HCT116 (cell line): ENCODE data around the gene COMMD6. TPM values are rescaled to one million over a fixed set of nuclear protein-coding genes. Genes with fewer than 3 reads are reported as not detected.

Source experiments
- ATAC-seq: fragments of 200-7000 bp; cut with Tn5 transposase; 2 replicates; pipeline ENCODE4 v1.9.1; 2020; ENCODE audit warnings: mild to moderate bottlenecking, moderate library complexity
- BruUV-seq: library from RNA; stranded (reverse); fragments of 400-500 nt; replicated peaks from 2 replicates; lab custom pipeline; 2021; lab: Mats Ljungman, UMichigan
- CTCF ChIA-PET: fragments of 300-600 bp; sonication (Branson Sonifier 250); formaldehyde crosslinking; loops from one replicate; lab custom pipeline; 2021; ENCODE audit warnings: antibody characterized with exemption; lab: Charles Lee
- POLR2A ChIA-PET: fragments of 300-600, 350-600 bp; sonication (Branson Sonifier 250); formaldehyde crosslinking; loops from one replicate; lab custom pipeline; 2021; ENCODE audit warnings: antibody characterized with exemption; lab: Charles Lee
- RAD21 ChIA-PET, 2 experiments: fragments of 300-600 bp; sonication (Branson Sonifier 250); formaldehyde crosslinking; loops; one replicate each; lab custom pipeline; 2023; ENCODE audit warnings: low total read pairs in 2 of 2; ENCODE audit not compliant: uncharacterized antibody in 2 of 2, unreplicated experiment in 2 of 2, low non-redundant PET in 1 of 2; lab: Charles Lee
- DNase-seq: peaks from one replicate; pipeline ENCODE4 v3.0.0-alpha.2; 2010; ENCODE audit warnings: low read depth, low spot score
- H2AFZ ChIP-seq: fragments of 200-600 bp; shearing (Covaris generic), sonication (generic); 2 replicates; pipeline ENCODE4 v1.6.1; 2017; ENCODE audit warnings: low read depth, mixed run types, mixed read lengths, antibody characterized with exemption, low read length; ENCODE audit not compliant: poor library complexity, severe bottlenecking
- H3K27ac ChIP-seq: 2 replicates; pipeline ENCODE4 v1.5.1; 2012; ENCODE audit warnings: low read depth, low read length
- H3K27me3 ChIP-seq: fragments of 200-600 bp; sonication (generic); 2 replicates; pipeline ENCODE4 v1.6.1; 2016; ENCODE audit warnings: mixed run types, low read length, mixed read lengths; ENCODE audit not compliant: insufficient read depth
- H3K36me3 ChIP-seq, 2 experiments: fragments of 200-500 bp in 1 of 2; fragments of 200-600 bp in 1 of 2; sonication (Bioruptor generic) in 1 of 2; sonication (generic) in 1 of 2; 2 replicates each; pipeline versions ENCODE4 v1.5.1 to v1.6.1; 2014 to 2016; ENCODE audit warnings: low read length in 2 of 2, inconsistent platforms in 1 of 2, mixed read lengths in 1 of 2, mixed run types in 1 of 2; ENCODE audit not compliant: insufficient read depth in 2 of 2, control insufficient read depth in 1 of 2
- H3K4me1 ChIP-seq, 2 experiments: fragments of 200-600 bp in 1 of 2; sonication (generic) in 1 of 2; 2 replicates each; pipeline versions ENCODE4 v1.5.1 to v1.6.1; 2012 to 2017; ENCODE audit warnings: low read length in 2 of 2, inconsistent platforms in 1 of 2, mild to moderate bottlenecking in 1 of 2, mixed read lengths in 1 of 2, mixed run types in 1 of 2, moderate library complexity in 1 of 2; ENCODE audit not compliant: insufficient read depth in 2 of 2, control insufficient read depth in 1 of 2
- H3K4me2 ChIP-seq: fragments of 200-600 bp; sonication (generic); 2 replicates; pipeline ENCODE4 v1.6.1; 2017; ENCODE audit warnings: mixed run types, low read length, mixed read lengths
- H3K4me3 ChIP-seq, 2 experiments: fragments of 200-600 bp in 1 of 2; sonication (generic) in 1 of 2; replicated peaks in 1 of 2; 2 replicates each; pipeline ENCODE4 v1.5.1; 2011 to 2016; ENCODE audit warnings: low read length in 2 of 2, control low read depth in 1 of 2, low read depth in 1 of 2, mild to moderate bottlenecking in 1 of 2, mixed read lengths in 1 of 2, mixed run types in 1 of 2
- H3K79me2 ChIP-seq: fragments of 200-600 bp; sonication (generic); 2 replicates; pipeline ENCODE4 v1.6.1; 2017; ENCODE audit warnings: mild to moderate bottlenecking, mixed run types, low read length, moderate library complexity, mixed read lengths; ENCODE audit not compliant: insufficient read depth
- H3K9ac ChIP-seq: fragments of 200-600 bp; sonication (generic); 2 replicates; pipeline ENCODE4 v1.6.1; 2016; ENCODE audit warnings: low read length, mixed read lengths
- H3K9me2 ChIP-seq: fragments of 200-600 bp; sonication (generic), shearing (Covaris generic); 2 replicates; pipeline ENCODE4 v1.6.1; 2017; ENCODE audit warnings: mixed run types, mild to moderate bottlenecking, moderate library complexity; ENCODE audit not compliant: insufficient read depth
- H3K9me3 ChIP-seq, 2 experiments: fragments of 200-500 bp in 1 of 2; fragments of 200-600 bp in 1 of 2; sonication (Bioruptor generic) in 1 of 2; sonication (generic) in 1 of 2; 2 replicates each; pipeline ENCODE4 v1.6.1; 2014 to 2017; ENCODE audit warnings: low read length in 2 of 2, mixed read lengths in 2 of 2, inconsistent platforms in 1 of 2, low read depth in 1 of 2, mild to moderate bottlenecking in 1 of 2, mixed run types in 1 of 2, moderate library complexity in 1 of 2; ENCODE audit not compliant: control insufficient read depth in 1 of 2, insufficient read depth in 1 of 2
- H4K20me1 ChIP-seq: fragments of 200-600 bp; sonication (generic), shearing (Covaris generic); 2 replicates; pipeline ENCODE4 v1.6.1; 2017; ENCODE audit warnings: mixed run types, mild to moderate bottlenecking, moderate library complexity; ENCODE audit not compliant: insufficient read depth
- POLR2A ChIP-seq: IDR thresholded peaks from 2 replicates; pipeline ENCODE4 v1.7.0; 2011; ENCODE audit warnings: borderline replicate concordance; ENCODE audit not compliant: insufficient read depth, insufficient read length; ENCODE audit errors: extremely low read depth
- RAD21 ChIP-seq: IDR thresholded peaks from 2 replicates; pipeline ENCODE4 v1.6.1; 2012; ENCODE audit warnings: low read depth, mild to moderate bottlenecking
- SRF ChIP-seq: IDR thresholded peaks from 2 replicates; pipeline ENCODE4 v1.6.1; 2012; ENCODE audit warnings: low read depth
- TCF7L2 ChIP-seq: IDR thresholded peaks from 2 replicates; pipeline ENCODE4 v1.7.0; 2011; ENCODE audit warnings: borderline replicate concordance, inconsistent platforms; ENCODE audit not compliant: insufficient read depth, insufficient read length; ENCODE audit errors: extremely low read depth
- intact Hi-C: fragments of 100-400 bp; cut with micrococcal nuclease; formaldehyde crosslinking; loops from 2 replicates; pipeline ENCODE4 v1.10.0; 2022
- total RNA-seq: library from RNA; stranded (reverse); gene quantifications from one replicate; pipeline ENCODE4 v1.2.1, GENCODE V29; 2021; ENCODE audit not compliant: unreplicated experiment
- TF ChIP-seq, protein P1 (sequence below): IDR thresholded peaks from 2 replicates; pipeline ENCODE4 v1.6.1; 2012
- TF ChIP-seq, protein P2 (sequence below): IDR thresholded peaks from 2 replicates; pipeline ENCODE4 v1.6.1; 2012
- TF ChIP-seq, protein P3 (sequence below), 3 experiments: fragments of 200-600 bp in 1 of 3; sonication (generic) in 1 of 3; IDR thresholded peaks in 2 of 3; conservative IDR thresholded peaks in 1 of 3; 2 replicates each; pipeline ENCODE4 v1.5.1; 2012 to 2017; ENCODE audit warnings: low read depth in 2 of 3, low read length in 2 of 3, antibody characterized with exemption in 1 of 3, borderline replicate concordance in 1 of 3, control low read depth in 1 of 3, mild to moderate bottlenecking in 1 of 3, mixed read lengths in 1 of 3, mixed run types in 1 of 3, moderate library complexity in 1 of 3; ENCODE audit not compliant: insufficient read depth in 1 of 3

The COMMD6 gene
- total RNA-seq, 1 experiment from 2014 or later, result 108 TPM

DNA sequence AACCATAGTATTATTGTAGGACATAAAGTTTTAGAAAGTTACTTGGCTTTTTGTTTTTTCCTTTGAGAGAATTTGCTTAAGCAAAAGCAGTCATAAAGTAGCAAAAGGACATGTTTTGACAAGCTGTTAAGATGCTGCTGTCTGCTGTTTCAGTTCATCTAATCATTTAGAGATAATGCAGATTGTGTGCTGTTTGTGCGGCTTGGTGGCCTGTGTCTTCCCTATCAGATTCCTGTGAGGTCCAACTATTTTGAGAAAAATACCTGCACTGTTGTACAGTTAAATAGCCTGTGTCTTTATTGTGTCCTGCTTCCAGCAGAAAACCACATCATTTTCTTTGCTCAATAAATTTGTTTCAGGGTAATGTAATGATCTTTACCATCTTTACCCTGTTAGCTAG is 31.9 kb upstream of the COMMD6 start:
- intact Hi-C loops, result loop anchor here (5.0 kb wide), 1 partner anchor 903 kb away; no protein-coding TSS in a partner anchor
- H3K9ac ChIP-seq, result no peak overlapping the region
- ChIA-PET RAD21 (no interaction called here), CTCF (no interaction called here), POLR2A (no interaction called here)
- no peaks in the 10 kb centered on the region for H3K27me3 ChIP-seq
- no peaks in the 10 kb centered on the region for H3K79me2 ChIP-seq
- H3K4me3 ChIP-seq, result no peak overlapping the region
- TF ChIP-seq POLR2A, result no peak
- TF ChIP-seq, protein P1, sequence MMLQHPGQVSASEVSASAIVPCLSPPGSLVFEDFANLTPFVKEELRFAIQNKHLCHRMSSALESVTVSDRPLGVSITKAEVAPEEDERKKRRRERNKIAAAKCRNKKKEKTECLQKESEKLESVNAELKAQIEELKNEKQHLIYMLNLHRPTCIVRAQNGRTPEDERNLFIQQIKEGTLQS, result no peak
- TF ChIP-seq, protein P2, sequence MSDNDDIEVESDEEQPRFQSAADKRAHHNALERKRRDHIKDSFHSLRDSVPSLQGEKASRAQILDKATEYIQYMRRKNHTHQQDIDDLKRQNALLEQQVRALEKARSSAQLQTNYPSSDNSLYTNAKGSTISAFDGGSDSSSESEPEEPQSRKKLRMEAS, result no peak
- no peaks in the 10 kb centered on the region for H3K4me1 ChIP-seq
- no peaks in the 10 kb centered on the region for H3K9me2 ChIP-seq
- H3K27ac ChIP-seq, result no peak overlapping the region
- no peaks in the 10 kb centered on the region for H4K20me1 ChIP-seq
- DNase-seq (no peak), ATAC-seq (no peak)
- TSS peak; percentile 10 for BruUV-seq
- peaks cover 3 to 22% of the 10 kb centered on the region in 2 experiments; a peak in 3 of 4 replicates for H3K36me3 ChIP-seq
- H3K4me2 ChIP-seq, result no peak overlapping the region
- H3K9me3 ChIP-seq, result no peaks in the 10 kb centered on the region
- H2AFZ ChIP-seq, result no peak overlapping the region

DNA sequence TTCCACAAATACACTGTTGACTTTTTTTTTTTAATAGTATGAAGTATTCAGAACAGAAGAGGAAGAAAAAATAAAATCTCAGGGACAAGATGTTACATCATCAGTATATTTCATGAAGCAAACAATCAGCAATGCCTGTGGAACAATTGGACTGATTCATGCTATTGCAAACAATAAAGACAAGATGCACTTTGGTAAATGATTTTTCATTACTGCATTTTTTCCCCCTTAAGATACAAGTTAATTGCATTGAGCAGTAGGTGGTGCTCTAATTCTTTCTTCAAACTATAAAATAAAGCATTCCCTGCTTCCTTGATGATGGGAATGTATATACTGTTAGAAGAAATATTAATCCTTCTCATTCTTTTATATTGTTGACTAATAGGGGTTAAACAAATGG is 29.0 kb upstream of the COMMD6 start:
- intact Hi-C loops, result loop anchor here (5.0 kb wide), 1 partner anchor 906 kb away; no protein-coding TSS in a partner anchor
- H2AFZ ChIP-seq, result no peak overlapping the region
- H3K9ac ChIP-seq, result no peak overlapping the region
- ATAC-seq, result no peak
- RAD21 ChIA-PET, result no interaction called here
- BruUV-seq, result no TSS peak
- CTCF ChIA-PET, result no interaction called here
- no peaks in the 10 kb centered on the region for H4K20me1 ChIP-seq
- POLR2A ChIA-PET, result no interaction called here
- H3K4me2 ChIP-seq, result no peak overlapping the region
- H3K27me3 ChIP-seq, result no peaks in the 10 kb centered on the region
- DNase-seq, result no peak
- no peak overlapping the region for H3K27ac ChIP-seq
- peaks cover 3 to 23% of the 10 kb centered on the region in 2 experiments; a peak in 3 of 4 replicates for H3K36me3 ChIP-seq
- no peak overlapping the region for H3K4me3 ChIP-seq
- TF ChIP-seq RAD21 (peak; percentile 47), TCF7L2 (no peak), SRF (no peak)
- TF ChIP-seq, protein P3, sequence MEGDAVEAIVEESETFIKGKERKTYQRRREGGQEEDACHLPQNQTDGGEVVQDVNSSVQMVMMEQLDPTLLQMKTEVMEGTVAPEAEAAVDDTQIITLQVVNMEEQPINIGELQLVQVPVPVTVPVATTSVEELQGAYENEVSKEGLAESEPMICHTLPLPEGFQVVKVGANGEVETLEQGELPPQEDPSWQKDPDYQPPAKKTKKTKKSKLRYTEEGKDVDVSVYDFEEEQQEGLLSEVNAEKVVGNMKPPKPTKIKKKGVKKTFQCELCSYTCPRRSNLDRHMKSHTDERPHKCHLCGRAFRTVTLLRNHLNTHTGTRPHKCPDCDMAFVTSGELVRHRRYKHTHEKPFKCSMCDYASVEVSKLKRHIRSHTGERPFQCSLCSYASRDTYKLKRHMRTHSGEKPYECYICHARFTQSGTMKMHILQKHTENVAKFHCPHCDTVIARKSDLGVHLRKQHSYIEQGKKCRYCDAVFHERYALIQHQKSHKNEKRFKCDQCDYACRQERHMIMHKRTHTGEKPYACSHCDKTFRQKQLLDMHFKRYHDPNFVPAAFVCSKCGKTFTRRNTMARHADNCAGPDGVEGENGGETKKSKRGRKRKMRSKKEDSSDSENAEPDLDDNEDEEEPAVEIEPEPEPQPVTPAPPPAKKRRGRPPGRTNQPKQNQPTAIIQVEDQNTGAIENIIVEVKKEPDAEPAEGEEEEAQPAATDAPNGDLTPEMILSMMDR (IDR thresholded peaks at IDR 0.05 in 2 of 3, conservative IDR thresholded peaks at IDR 0.05 in 1 of 3; ENCODE audit: borderline replicate concordance in 1 of 3, insufficient read depth in 1 of 3, low read depth in 2 of 3, low read length in 2 of 3), result peak; percentile 18 to 48 (median 31); a peak in 4 of 6 replicates
- TF ChIP-seq, protein P1, result no peak
- H3K9me2 ChIP-seq, result no peaks in the 10 kb centered on the region
- H3K79me2 ChIP-seq, result no peaks in the 10 kb centered on the region
- no peaks in the 10 kb centered on the region for H3K9me3 ChIP-seq
- H3K4me1 ChIP-seq, result no peaks in the 10 kb centered on the region
